ENCODE measurements around the gene EIF2A. TPM values are rescaled to one million over a fixed set of nuclear protein-coding genes. Genes with fewer than 3 reads are reported as not detected.
A peak's percentile ranks its signal among the peaks of the same experiment; 100 is the strongest.

The EIF2A gene
- total and polyA plus RNA-seq, 9 of the 15 experiments (the other 6 are each of a cell fraction or from before 2014, with no cell fraction given) = 106 to 192 (median 168) TPM

GRCh38 chr3:150603980-150604319 is 57.4 kb downstream of the EIF2A start (continued):
- TF ChIP-seq, protein P1, sequence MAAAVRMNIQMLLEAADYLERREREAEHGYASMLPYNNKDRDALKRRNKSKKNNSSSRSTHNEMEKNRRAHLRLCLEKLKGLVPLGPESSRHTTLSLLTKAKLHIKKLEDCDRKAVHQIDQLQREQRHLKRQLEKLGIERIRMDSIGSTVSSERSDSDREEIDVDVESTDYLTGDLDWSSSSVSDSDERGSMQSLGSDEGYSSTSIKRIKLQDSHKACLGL (CRISPR knock-in tag; IDR thresholded peaks at IDR 0.05; ENCODE audit: borderline replicate concordance, poor library complexity, severe bottlenecking) = no peak
- TF ChIP-seq, protein P2, sequence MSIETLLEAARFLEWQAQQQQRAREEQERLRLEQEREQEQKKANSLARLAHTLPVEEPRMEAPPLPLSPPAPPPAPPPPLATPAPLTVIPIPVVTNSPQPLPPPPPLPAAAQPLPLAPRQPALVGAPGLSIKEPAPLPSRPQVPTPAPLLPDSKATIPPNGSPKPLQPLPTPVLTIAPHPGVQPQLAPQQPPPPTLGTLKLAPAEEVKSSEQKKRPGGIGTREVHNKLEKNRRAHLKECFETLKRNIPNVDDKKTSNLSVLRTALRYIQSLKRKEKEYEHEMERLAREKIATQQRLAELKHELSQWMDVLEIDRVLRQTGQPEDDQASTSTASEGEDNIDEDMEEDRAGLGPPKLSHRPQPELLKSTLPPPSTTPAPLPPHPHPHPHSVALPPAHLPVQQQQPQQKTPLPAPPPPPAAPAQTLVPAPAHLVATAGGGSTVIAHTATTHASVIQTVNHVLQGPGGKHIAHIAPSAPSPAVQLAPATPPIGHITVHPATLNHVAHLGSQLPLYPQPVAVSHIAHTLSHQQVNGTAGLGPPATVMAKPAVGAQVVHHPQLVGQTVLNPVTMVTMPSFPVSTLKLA (conservative IDR thresholded peaks at IDR 0.05) = peak; percentile 58 to 66; a peak in 3 of 4 replicates
- TF ChIP-seq ZNF263 (CRISPR knock-in tag; IDR thresholded peaks at IDR 0.05; ENCODE audit: borderline replicate concordance) (peak; percentile 19; the same call in 1 of the 2 replicates), CREB1 (IDR thresholded peaks at IDR 0.05) (no peak), CREB1 (CRISPR knock-in tag; IDR thresholded peaks at IDR 0.05) (no peak)

DNA sequence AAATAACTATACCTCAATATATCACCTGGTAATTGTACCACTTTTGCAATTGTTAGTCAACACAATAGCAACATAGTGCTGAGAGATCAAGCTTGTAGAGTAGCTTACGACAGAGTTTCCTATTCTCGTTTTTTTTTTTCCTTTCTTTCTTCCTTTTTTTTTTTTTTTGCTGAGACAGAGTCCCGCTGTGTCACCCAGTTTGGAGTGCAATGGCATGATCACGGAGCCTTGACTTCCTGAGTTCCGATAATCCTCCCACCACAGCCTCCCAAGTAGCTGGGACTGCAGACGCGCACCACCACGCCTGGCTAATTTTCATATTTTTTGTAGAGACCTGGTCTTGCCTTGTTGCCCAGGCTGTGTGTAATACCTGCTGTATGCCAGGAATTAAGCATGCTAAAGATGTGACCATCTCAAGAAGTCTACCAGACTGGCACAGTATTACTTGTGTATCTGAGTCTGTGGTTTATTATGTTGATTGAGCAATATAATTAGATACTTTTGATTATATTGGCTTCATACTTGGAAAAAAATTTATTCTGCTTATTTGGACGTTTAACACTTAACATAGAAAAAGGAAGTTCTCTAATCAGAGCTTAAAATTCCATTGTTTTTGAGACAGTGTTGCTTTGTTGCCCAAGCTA is 59.5 kb downstream of the EIF2A start:
- peaks cover 99% of the 10 kb centered on the region for H3K79me2 ChIP-seq (ENCODE audit: control insufficient read depth, insufficient read depth, low read length)
- H3K4me2 ChIP-seq (ENCODE audit: insufficient read depth, low read length) = peak overlapping the region; percentile 76
- FAIRE-seq (peak; percentile 79), ATAC-seq (peak; percentile 52), DNase-seq (ENCODE audit: extremely low read depth in 1 of 4, low spot score in 3 of 4) (peak in 1 of 4 experiments; percentile 80)
- H4K20me1 ChIP-seq (replicated peaks; ENCODE audit: control insufficient read depth, insufficient read depth, low read length) = peaks cover 15% of the 10 kb centered on the region; the same call in 1 of the 2 replicates
- POLR2A ChIA-PET = interaction anchor here (0.6 to 1.7 kb wide), 4 partner anchors 12 to 133 kb away, joined by 3 to 5 read pairs (median 4); no protein-coding TSS in a partner anchor
- no TSS peak for BruUV-seq (replicated peaks)
- peak overlapping the region; percentile 94; the same call in 1 of the 2 replicates for H3K4me3 ChIP-seq
- H3K27ac ChIP-seq (ENCODE audit: extremely low read depth, low read depth, low read length) = peak overlapping the region; percentile 45
- WGBS (ENCODE audit: insufficient coverage, low coverage, missing lambda C conversion rate) = 4% methylated on average over 9 of the region's 9 CpGs
- H3K9me3 ChIP-seq (replicated peaks; ENCODE audit: control insufficient read depth, insufficient read depth, low read depth, low read length) = no peaks in the 10 kb centered on the region
- H3K9me1 ChIP-seq (ENCODE audit: control insufficient read depth, insufficient read depth, low read length) = no peaks in the 10 kb centered on the region
- H2AFZ ChIP-seq (ENCODE audit: low read depth, low read length) = no peak overlapping the region
- intact Hi-C loops (cut with micrococcal nuclease) (loop anchor here (10.0 kb wide), 1 partner anchor 1669 kb away; no protein-coding TSS in a partner anchor), in situ Hi-C loops (cut with MboI) (no loop called here)
- H3K4me1 ChIP-seq (replicated peaks in 1 of 2; ENCODE audit: control insufficient read depth in 2 of 2, insufficient read depth in 2 of 2, low read length in 2 of 2) = peaks cover 10 to 20% of the 10 kb centered on the region in 2 experiments
- peak overlapping the region; percentile 47 to 80; a peak in 3 of 4 replicates for H3K9ac ChIP-seq (ENCODE audit: insufficient read depth in 1 of 2, low read depth in 2 of 2, low read length in 2 of 2)
- H3K27me3 ChIP-seq (ENCODE audit: control insufficient read depth in 2 of 2, insufficient read depth in 2 of 2, low read length in 2 of 2) = no peaks in the 10 kb centered on the region
- peaks cover 27% of the 10 kb centered on the region; the same call in 2 of the 3 replicates for H3K36me3 ChIP-seq (ENCODE audit: control insufficient read depth, insufficient read depth, low read length)
- CTCF ChIA-PET (ENCODE audit: low intra/inter-chr PET ratio) = interaction anchor here (0.6 kb wide), 1 partner anchor 78 kb away, joined by 3 read pairs; no protein-coding TSS in a partner anchor
- TF ChIP-seq HNRNPUL1 (IDR thresholded peaks at IDR 0.05; ENCODE audit: low read length) = no peak
- TF ChIP-seq ZNF57 (CRISPR knock-in tag; IDR thresholded peaks at IDR 0.05) = no peak
- TF ChIP-seq HMBOX1 (IDR thresholded peaks at IDR 0.05) = no peak
- TF ChIP-seq, protein P3, sequence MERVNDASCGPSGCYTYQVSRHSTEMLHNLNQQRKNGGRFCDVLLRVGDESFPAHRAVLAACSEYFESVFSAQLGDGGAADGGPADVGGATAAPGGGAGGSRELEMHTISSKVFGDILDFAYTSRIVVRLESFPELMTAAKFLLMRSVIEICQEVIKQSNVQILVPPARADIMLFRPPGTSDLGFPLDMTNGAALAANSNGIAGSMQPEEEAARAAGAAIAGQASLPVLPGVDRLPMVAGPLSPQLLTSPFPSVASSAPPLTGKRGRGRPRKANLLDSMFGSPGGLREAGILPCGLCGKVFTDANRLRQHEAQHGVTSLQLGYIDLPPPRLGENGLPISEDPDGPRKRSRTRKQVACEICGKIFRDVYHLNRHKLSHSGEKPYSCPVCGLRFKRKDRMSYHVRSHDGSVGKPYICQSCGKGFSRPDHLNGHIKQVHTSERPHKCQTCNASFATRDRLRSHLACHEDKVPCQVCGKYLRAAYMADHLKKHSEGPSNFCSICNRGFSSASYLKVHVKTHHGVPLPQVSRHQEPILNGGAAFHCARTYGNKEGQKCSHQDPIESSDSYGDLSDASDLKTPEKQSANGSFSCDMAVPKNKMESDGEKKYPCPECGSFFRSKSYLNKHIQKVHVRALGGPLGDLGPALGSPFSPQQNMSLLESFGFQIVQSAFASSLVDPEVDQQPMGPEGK (CRISPR knock-in tag; IDR thresholded peaks at IDR 0.05; ENCODE audit: borderline replicate concordance) = no peak
- no peak for TF ChIP-seq CC2D1A (IDR thresholded peaks at IDR 0.05)
- no peak for TF ChIP-seq KLF16 (IDR thresholded peaks at IDR 0.05)
- TF ChIP-seq, protein P4, sequence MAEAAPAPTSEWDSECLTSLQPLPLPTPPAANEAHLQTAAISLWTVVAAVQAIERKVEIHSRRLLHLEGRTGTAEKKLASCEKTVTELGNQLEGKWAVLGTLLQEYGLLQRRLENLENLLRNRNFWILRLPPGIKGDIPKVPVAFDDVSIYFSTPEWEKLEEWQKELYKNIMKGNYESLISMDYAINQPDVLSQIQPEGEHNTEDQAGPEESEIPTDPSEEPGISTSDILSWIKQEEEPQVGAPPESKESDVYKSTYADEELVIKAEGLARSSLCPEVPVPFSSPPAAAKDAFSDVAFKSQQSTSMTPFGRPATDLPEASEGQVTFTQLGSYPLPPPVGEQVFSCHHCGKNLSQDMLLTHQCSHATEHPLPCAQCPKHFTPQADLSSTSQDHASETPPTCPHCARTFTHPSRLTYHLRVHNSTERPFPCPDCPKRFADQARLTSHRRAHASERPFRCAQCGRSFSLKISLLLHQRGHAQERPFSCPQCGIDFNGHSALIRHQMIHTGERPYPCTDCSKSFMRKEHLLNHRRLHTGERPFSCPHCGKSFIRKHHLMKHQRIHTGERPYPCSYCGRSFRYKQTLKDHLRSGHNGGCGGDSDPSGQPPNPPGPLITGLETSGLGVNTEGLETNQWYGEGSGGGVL (CRISPR knock-in tag; IDR thresholded peaks at IDR 0.05) = no peak
